Daoy (cell line): ENCODE results near the gene USP15. TPM values are rescaled to one million over a fixed set of nuclear protein-coding genes. Genes with fewer than 3 reads are reported as not detected.
"Not testable (repeated sequence)": the region's sequence is repeated elsewhere in the genome, so short reads cannot be mapped to it uniquely, and the experiment has no call there.

ENCODE experiments used
- DNase-seq: peaks from one replicate; pipeline ENCODE4 v3.0.0-alpha.2; 2015; ENCODE audit warnings: low read depth
- total RNA-seq: library from RNA; depleted of rRNA; stranded (reverse); fragments of >200 nt; shearing (Covaris generic); gene quantifications from 2 replicates; pipeline ENCODE4 v1.2.3, GENCODE V29; 2014

USP15 gene
- total RNA-seq, 1 experiment from 2014 or later, result 42.6 TPM

DNA sequence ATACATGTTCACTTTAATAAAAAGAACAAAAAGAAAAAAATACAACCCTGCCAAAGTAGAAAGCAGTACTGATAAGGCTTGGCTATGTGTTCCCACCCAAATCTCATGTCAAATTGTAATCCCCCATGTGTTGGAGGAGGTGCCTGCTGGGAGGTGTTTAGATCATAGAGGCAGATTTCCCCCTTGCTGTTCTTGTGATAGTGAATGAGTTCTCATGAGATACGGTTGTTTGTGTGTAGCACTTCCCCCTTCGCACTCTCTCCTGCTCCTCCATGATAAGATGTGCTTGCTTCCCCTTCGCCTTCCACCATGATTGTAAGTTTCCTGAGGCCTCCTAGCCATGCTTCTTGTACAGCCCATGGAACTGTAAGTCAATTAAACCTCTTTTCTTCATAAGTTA lies 59.9 kb downstream of the USP15 start:
- no peak for DNase-seq

DNA sequence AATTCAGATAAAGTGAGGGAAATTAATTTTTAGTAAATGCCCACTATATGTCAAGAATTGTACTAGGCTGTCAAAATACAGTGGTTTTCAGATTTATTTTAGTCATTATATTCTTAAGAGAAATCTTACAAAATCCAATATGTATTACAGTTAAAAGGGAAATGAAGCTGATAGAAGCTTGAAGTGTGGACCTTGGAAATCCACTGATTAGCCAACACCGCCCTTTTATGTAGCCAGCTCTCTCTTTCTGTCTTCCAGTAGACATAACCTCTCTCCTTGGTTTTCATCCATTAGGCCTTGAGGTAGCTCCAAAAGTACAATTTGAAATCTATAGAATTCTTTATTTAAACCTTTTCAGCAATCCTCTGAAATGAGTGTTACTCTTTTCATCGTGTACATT lies 63.2 kb downstream of the USP15 start:
- no peak for DNase-seq

DNA sequence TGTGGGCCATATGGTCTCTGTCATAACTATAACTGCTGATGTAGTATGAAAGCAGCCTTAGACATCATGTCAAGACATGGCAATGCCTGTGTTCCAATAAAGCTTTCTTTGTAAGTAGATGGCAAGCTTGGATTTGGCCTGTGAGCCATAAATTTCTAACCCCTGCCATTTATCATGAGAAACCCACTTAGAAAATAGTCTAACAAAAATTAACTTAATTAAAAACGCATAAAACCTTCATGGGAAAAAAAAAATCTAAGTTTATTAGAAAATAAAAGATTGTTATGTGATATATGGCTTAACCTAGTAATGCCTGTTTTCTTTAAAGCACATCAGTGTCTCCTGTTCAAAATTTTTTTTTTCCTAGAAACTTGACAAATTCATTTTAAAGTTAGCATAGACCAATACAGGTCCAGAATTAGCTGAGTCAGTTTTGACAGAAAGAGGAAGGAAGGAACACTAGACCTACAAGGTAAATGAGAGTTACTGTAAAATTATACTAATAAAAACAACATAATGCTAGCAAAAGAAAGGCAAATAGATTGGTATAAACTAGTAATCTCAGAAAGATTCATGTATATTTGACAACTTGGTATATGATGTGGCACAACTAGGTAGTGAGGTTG lies 68.2 kb downstream of the USP15 start:
- DNase-seq, result no peak

DNA sequence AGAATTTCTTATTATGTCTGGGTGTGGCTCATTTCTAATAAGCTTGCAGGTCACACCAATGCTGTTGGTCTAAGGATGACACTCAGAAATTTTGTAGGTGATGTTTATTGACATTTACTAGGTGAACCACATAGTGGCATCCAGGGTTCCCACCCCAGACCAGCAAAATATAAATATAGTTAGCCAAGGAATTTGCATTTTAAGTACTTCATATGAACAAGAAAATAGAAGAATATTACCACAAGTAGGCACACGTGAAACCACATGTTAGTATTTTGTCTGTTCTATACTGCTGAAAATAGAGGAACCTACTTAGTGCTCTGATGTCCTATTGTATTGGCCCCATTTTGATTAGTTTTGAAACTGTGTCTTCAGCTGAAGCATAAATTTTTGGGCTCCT lies 71.1 kb downstream of the USP15 start:
- DNase-seq, result no peak

DNA sequence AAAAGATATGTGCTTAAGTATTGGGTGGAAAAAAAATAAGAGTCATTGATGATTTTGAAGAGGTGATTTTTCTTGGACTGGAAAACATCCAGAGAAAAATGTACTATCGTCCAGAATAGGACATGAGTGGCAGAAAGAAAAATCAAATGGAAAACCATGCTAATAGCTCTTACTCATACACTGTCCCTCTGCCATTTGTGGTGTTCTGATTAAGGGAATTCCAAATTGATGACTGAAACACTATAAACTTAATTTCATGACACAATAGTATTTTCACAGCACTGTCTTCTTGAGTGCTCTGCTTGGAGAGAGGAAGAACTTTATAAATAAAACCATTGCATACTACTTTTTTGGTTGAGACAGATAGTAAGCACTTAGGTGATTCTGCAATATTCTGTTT lies 72.4 kb downstream of the USP15 start:
- DNase-seq, result peak; percentile 37

DNA sequence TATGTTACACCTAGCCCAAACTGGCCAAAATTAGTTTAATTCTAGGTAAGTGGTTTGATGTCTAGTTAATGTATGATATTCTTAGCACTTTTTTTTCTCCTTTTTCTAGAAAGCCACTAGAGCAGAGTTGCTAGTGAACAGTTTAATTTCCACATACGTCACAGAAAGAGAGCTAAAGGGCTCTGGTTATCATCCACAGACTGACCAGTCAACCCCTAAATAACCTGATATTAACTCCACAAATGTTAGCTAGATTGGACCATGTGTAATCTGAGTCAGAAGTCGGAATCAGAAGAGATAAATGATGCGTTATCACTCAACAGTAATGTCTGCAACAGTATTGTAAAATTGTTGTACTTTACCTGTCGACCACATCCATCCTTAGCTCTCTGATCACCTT lies 74.9 kb downstream of the USP15 start:
- no peak for DNase-seq

DNA sequence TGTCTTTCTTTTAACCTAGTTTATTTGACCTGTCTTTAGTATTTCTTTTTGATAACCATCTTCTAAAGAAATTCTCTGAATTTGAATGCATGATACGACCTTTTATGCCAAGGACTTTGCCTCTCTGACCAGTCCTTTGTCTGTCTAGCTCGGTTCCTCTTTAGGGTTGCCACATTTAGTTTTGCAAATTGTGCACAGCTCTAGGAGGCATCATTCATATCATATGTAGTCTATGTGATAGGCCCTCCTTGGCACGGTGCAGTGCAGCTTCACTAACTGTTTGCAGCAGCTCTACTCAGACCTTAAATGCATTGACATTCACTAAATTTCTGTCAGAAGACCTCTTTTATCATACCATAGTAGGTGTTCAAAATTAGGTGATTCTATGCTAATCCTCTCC lies 75.6 kb downstream of the USP15 start:
- no peak for DNase-seq

DNA sequence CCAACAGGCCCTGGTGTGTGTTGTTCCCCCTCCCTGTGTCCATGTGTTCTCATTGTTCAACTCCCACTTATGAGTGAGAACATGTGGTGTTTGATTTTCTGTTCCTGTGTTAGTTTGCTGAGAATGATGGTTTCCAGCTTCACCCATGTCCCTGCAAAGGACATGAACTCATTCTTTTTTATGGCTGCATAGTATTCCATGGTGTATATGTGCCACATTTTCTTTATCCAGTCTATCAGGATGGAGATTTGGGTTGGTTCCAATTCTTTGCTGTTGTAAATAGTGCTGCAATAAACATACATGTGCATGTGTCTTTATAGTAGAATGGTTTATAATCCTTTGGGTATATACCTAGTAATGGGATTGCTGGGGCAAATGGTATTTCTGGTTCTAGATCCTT lies 77.4 kb downstream of the USP15 start:
- not testable (repeated sequence) for DNase-seq

DNA sequence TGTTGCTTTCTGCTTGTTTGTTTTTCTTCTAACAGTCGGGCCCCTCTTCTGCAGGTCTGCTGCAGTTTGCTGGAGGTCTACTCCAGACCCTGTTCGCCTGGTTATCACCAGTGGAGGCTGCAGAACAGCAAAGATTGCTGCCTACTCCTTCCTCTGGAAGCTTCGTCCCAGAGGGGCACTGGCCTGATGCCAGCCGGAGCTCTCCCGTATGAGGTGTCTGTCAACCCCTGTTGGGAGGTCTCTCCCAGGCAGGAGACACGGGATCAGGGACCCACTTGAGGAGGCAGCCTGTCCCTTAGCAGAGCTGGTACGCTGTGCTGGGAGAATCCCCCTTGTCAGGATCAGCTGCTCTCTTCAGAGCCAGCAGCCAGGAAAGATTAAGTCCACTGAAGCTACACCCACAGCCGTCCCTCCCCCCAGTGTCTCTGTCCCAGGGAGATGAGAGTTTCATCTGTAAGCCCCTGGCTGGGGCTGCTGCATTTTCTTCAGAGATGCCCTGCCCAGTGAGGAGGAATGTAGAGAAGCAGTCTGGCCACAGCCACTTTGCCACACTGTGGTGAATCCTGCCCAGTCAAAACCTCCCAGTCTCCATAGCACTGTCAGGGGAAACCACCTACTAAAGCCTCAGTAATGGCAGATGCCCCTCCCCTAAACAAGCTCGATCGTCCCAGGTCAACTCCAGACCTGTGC lies 82.6 kb downstream of the USP15 start:
- not testable (repeated sequence) for DNase-seq

DNA sequence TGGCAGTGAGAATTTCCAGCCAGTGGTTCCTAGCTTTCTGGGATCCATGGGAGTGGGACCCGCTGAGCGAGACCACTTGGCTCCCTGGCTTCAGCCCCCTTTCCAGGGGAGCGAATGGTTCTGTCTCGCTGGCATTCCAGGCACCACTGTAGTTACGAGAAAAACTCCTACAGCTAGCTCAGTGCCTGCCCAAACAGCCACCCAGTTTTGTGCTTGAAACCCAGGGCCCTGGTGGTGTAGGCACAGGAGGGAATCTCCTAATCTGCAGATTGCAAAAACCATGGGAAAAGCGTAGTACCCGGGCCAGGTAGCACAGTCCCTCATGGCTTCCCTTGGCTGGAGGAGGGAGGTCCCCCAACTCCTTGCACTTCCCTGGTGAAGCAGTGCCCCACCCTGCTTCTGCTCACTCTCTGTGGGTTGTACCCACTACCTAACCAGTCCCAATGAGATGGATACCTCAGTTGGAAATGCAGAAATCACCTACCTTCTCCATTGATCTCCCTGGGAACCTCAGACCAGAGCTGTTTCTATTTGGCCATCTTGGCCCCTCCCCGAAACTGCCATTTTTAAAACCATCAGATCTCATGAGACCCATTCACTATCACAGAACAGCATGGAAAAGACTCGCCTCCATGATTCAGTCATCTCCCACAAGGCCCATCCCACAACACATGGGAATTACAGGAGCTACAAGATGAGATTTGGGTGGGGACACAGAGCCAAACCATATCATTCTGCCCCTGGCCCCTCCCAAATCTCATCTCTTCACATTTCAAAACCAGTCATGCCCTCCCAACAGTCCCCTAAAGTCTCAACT lies 83.3 kb downstream of the USP15 start:
- not testable (repeated sequence) for DNase-seq

DNA sequence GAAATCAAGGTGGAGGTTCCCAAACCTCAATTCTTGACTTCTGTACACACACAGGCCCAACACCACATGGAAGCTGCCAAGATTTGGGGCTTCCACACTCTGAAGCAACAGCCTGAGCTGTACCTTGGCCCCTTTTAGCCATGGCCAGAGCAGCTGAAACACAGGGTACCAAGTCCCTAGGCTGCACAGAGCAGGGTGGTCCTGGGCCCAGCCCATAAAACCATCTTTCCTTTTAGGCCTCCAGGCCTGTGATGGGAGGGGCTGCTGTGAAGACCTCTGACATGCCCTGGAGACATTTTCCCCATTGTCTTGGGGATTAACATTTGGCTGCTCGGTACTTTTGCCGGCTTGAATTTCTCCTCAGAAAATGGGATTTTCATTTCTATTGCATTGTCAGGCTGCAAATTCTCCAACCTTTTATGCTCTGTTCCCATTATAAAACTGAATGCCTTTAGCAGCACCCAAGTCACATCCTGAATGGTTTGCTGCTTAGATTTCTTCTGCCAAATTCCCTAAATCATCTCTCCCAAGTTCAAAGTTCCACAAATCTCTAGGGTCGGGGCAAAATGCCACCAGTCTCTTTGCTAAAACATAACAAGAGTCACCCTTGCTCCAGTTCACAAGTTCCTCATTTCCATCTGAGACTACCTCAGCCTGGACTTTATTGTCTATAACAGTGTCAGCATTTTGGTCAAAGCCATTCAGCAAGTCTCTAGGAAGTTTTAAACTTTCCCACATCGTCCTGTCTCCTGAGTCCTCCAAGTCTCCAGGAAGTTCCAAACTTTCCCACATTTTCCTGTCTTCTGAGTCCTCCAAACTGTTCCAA lies 84.7 kb downstream of the USP15 start:
- DNase-seq, result not testable (repeated sequence)

DNA sequence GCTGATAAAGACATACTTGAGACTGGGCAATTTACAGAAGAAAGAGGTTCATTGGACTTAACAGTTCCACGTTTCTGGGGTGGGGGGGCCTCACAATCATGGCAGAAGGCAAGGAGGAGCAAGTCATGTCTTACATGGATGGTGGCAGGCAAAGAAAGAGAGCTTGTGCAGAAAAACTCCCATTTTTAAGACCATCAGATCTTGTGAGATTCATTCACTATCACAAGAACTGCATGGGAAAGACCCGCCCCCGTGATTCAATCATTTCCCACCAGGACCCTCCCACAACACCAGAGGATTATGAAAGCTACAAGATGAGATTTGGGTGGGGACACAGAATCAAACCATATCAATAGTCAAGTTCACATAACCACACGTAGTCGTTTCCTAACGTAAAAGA lies 85.5 kb downstream of the USP15 start:
- no peak for DNase-seq

DNA sequence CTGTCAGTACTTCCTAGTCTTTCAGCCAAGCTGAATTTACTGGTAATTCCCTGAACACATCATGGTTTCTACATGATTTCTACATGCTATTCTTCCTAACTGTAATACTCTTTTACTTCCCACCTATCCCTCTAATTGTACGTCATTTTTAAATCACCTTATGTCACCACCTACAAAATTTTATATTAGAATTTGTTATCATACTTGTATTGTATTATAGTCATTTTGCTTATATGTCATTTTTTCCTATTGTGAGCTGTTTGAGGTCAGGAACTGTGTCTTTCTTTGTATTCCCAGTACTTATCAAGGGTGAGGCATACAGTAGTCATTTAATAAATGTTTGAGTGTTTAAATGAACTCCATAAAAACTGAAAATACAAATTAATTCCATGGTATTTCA lies 86.6 kb downstream of the USP15 start:
- no peak for DNase-seq

DNA sequence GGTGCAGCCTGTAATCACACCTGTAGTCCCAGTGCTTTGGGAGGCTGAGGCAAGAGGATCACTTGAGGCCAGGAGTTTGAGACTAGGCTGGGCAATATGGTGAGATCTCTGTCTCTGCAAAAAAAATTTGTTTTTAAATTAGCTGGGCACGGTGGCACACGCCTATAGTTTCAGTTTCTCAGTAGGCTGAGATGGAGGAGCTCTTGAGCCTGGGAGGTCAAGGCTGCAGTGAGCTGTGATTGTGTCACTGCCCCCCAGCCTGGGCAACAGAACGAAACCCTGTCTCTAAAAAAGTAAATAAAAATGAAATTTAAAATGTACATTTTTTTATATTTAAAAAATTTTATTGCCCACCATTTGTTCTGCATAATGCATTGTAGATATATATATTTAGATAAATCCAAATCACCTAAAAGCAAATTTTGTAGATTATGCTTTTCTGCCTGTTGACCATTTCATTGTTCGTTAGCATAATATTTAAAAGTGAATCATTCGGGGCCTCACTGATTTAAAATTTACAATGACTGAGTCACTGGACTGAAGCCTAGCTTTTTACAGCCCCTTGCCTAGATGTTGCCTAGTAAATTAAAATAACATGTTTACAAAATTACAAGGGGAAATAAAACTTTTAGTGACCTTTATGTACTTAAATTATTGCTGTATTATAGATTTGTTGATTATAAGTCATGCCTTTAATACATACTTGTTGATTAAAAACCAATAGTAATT lies 87.9 kb downstream of the USP15 start:
- peak; percentile 62 for DNase-seq

DNA sequence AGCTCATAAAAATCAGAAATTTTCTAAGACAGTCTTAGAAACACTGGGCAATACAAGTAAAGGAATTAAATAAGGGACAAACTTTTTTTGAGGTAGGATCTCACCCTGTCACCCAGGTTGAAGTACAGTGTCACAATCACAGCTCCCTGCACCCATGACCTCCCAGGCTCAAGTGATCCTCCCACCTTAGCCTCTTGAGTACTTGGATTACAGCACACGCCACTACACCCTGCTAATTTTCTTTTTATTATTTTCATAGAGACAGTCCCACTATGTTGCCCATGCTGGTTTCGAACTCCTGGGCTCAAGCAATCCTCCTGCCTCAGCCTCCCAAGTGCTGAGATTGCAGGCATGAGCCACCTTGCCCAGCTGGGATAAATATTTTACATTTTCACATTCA lies 90.3 kb downstream of the USP15 start:
- DNase-seq, result no peak

DNA sequence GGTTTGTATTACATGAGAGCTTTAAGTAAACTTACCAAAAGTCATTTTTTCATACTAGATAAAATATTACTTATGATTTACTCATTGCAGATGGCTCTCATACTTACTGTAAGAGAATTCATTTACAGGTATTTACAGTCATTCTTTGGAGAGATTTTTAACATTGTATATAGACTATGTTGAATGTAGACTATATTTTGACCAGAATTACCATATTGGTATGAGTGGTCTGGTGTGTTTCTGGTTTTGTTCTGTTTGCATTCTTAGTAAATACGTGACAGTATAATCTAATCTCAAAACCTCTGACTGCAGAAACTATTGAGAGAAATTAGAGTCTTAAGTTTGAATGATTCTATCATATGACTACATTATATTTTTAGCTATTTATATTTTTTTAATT lies 91.1 kb downstream of the USP15 start:
- no peak for DNase-seq

DNA sequence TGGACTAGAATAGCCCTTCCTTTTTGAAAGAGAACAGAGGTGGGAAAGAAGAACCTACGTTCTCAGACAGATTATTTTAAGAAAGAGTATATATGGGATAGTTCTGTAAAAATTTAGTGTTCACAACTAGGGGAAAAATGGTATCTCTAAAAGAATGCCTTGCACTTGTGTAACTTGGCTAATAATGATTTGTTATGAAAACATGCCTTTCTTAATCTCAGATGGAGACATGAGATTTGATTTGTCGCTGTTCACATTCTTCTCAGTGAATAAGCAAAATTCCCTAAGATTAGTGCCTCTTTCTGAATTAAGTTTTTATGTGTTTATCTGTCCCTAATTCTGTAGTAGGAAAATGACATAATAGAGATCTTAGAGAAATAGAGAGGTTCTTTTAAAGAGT lies 100.8 kb downstream of the USP15 start:
- no peak for DNase-seq

DNA sequence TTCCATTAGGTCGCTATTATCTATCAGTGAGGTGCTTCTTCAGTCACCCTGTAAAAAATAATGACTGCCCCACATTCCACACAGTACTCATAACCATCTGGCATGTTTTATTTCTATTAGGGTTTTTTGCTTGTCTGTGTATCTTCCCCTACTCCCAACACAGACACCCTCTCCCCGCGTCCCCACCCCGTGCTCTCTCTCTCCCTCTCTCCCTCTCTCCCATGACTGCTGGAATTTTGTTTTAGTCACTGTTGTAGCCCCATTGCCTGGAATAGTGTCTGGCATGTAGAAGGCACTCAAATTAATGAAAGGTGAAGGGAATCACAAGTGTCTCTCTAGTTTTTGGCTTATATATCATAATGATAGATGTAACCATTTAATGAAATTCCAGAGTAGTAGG lies 103.3 kb downstream of the USP15 start:
- no peak for DNase-seq

DNA sequence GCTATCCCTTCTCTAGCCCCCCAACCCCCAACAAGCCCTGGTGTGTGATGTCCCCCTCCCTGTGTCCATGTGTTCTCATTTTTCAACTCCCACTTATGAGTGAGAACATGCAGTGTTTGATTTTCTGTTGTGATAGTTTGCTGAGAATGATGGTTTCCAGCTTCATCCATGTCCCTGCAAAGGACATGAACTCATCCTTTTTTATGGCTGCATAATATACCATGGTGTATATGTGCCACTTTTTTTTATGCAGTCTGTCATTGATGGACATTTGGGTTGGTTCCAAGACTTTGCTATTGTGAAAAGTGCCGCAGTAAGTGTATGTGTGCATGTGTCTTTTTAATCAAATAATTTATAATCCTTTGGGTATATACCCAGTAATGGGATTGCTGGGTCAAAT lies 104.5 kb downstream of the USP15 start:
- DNase-seq, result not testable (repeated sequence)

DNA sequence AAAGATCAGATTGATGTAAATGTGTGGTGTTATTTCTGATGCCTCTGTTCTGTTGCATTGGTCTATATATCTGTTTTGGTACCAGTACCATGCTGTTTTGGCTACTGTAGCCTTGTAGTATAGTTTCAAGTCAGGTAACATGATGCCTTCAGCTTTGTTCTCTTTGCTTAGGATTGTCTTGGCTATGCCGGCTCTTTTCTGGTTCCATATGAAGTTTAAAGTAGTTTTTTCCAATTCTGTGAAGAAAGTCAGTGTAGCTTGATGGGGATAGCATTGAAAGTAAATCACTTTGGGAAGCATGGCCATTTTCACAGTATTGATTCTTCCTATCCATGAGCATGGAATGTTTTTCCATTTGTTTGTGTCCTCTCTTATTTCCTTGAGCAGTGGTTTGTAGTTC lies 105.6 kb downstream of the USP15 start:
- DNase-seq, result not testable (repeated sequence)
